Middle frontal gyrus (tissue), 1 donor: ENCODE measurements around the gene SMIM38.

Source experiments
- DNase-seq: peaks from one replicate; pipeline ENCODE4 v3.0.0-alpha.2; 2015; ENCODE audit warnings: low spot score; ENCODE audit errors: extremely low spot score

The SMIM38 gene

GRCh38 chr11:69180726-69181125 is 25.0 kb downstream of the SMIM38 start:
- no peak for DNase-seq

GRCh38 chr11:69183613-69184012 is 27.9 kb downstream of the SMIM38 start:
- no peak for DNase-seq

GRCh38 chr11:69186316-69187260 is 30.9 kb downstream of the SMIM38 start:
- DNase-seq, result no peak

GRCh38 chr11:69187540-69188065 is 31.9 kb downstream of the SMIM38 start:
- no peak for DNase-seq

GRCh38 chr11:69189059-69189458 is 33.3 kb downstream of the SMIM38 start:
- DNase-seq, result no peak

GRCh38 chr11:69190796-69191536 is 35.2 kb downstream of the SMIM38 start:
- DNase-seq, result no peak

GRCh38 chr11:69192301-69192721 is 36.6 kb downstream of the SMIM38 start:
- DNase-seq, result no peak

- no peak for DNase-seq
Observed at GRCh38 chr11:69193151-69193550, 37.4 kb downstream of the SMIM38 start.

- DNase-seq, result no peak
Observed at GRCh38 chr11:69193629-69194028, 37.9 kb downstream of the SMIM38 start.

GRCh38 chr11:69194396-69194795 is 38.7 kb downstream of the SMIM38 start:
- DNase-seq, result no peak

GRCh38 chr11:69194956-69195355 is 39.2 kb downstream of the SMIM38 start:
- DNase-seq, result no peak

- DNase-seq, result no peak
Observed at GRCh38 chr11:69195824-69196782, 40.4 kb downstream of the SMIM38 start.

- no peak for DNase-seq
Observed at GRCh38 chr11:69196783-69197169, 41.0 kb downstream of the SMIM38 start.

- no peak for DNase-seq
Observed at GRCh38 chr11:69198891-69199582, 43.3 kb downstream of the SMIM38 start.

GRCh38 chr11:69199583-69200315 is 44.0 kb downstream of the SMIM38 start:
- DNase-seq, result no peak

- DNase-seq, result no peak
Observed at GRCh38 chr11:69200331-69201065, 44.8 kb downstream of the SMIM38 start.

- DNase-seq, result no peak
Observed at GRCh38 chr11:69201066-69201365, 45.3 kb downstream of the SMIM38 start.

- no peak for DNase-seq
Observed at GRCh38 chr11:69201764-69202370, 46.1 kb downstream of the SMIM38 start.
